Loucy (cell line): ENCODE results near the gene MAML3.

ENCODE experiments used
- H2AFZ ChIP-seq: fragments of 200-600 bp; sonication (generic); 2 replicates; pipeline ENCODE4 v1.6.0; 2016; ENCODE audit warnings: antibody characterized with exemption, mild to moderate bottlenecking, low read length, moderate library complexity
- H3F3A ChIP-seq: fragments of 200-600 bp; 2 replicates; pipeline ENCODE4 v1.6.0; 2016; ENCODE audit warnings: antibody characterized with exemption, low read depth, mild to moderate bottlenecking
- H3K27me3 ChIP-seq: fragments of 200-600 bp; sonication (generic); 2 replicates; pipeline ENCODE4 v1.6.1; 2014; ENCODE audit warnings: low read length, mild to moderate bottlenecking; ENCODE audit not compliant: insufficient read depth, poor library complexity, severe bottlenecking
- H3K36me3 ChIP-seq: fragments of 200-600 bp; sonication (generic); 2 replicates; pipeline ENCODE4 v1.6.1; 2016; ENCODE audit warnings: low read length; ENCODE audit not compliant: insufficient read depth
- H3K4me1 ChIP-seq: fragments of 200-600 bp; sonication (generic); 2 replicates; pipeline ENCODE4 v1.5.1; 2014; ENCODE audit warnings: low read length, mild to moderate bottlenecking; ENCODE audit not compliant: insufficient read depth, poor library complexity, severe bottlenecking
- H3K4me2 ChIP-seq: fragments of 200-600 bp; sonication (generic); 2 replicates; pipeline ENCODE4 v1.6.0; 2014; ENCODE audit warnings: antibody characterized with exemption, low read length, low read depth, mild to moderate bottlenecking; ENCODE audit not compliant: poor library complexity, severe bottlenecking
- H3K4me3 ChIP-seq: fragments of 200-600 bp; sonication (generic); 2 replicates; pipeline ENCODE4 v1.5.1; 2014; ENCODE audit warnings: low read length, mild to moderate bottlenecking, mixed read lengths; ENCODE audit not compliant: poor library complexity, severe bottlenecking
- H3K79me2 ChIP-seq: fragments of 200-600 bp; sonication (generic); 2 replicates; pipeline ENCODE4 v1.6.1; 2014; ENCODE audit warnings: low read length; ENCODE audit not compliant: insufficient read depth
- H3K9ac ChIP-seq: fragments of 200-600 bp; sonication (generic); 2 replicates; pipeline ENCODE4 v1.6.0; 2014; ENCODE audit warnings: mild to moderate bottlenecking, low read depth, low read length, moderate library complexity; ENCODE audit not compliant: poor library complexity, severe bottlenecking
- H3K9me2 ChIP-seq: fragments of 200-600 bp; sonication (generic); replicated peaks from 2 replicates; pipeline ENCODE4 v1.6.1; 2016; ENCODE audit warnings: low read depth, low read length, mixed read lengths
- H3K9me3 ChIP-seq: fragments of 200-600 bp; sonication (generic); 2 replicates; pipeline ENCODE4 v1.6.1; 2014; ENCODE audit warnings: mild to moderate bottlenecking, antibody characterized with exemption, low read length, low read depth; ENCODE audit not compliant: insufficient read depth
- H4K20me1 ChIP-seq: fragments of 200-600 bp; sonication (generic); 2 replicates; pipeline ENCODE4 v1.6.0; 2014; ENCODE audit warnings: antibody characterized with exemption, low read length, mild to moderate bottlenecking; ENCODE audit not compliant: insufficient read depth, poor library complexity, severe bottlenecking
- EZH2phosphoT487 ChIP-seq: fragments of 200-600 bp; IDR thresholded peaks from 2 replicates; pipeline ENCODE4 v1.6.1; 2018; ENCODE audit warnings: antibody characterized with exemption, mild to moderate bottlenecking, moderate library complexity, borderline replicate concordance
- TF ChIP-seq, protein P1 (sequence below): fragments of 200-600 bp; sonication (generic); conservative IDR thresholded peaks from 2 replicates; pipeline ENCODE4 v1.5.1; 2014; ENCODE audit warnings: mild to moderate bottlenecking, antibody characterized with exemption, low read length

Gene MAML3

DNA sequence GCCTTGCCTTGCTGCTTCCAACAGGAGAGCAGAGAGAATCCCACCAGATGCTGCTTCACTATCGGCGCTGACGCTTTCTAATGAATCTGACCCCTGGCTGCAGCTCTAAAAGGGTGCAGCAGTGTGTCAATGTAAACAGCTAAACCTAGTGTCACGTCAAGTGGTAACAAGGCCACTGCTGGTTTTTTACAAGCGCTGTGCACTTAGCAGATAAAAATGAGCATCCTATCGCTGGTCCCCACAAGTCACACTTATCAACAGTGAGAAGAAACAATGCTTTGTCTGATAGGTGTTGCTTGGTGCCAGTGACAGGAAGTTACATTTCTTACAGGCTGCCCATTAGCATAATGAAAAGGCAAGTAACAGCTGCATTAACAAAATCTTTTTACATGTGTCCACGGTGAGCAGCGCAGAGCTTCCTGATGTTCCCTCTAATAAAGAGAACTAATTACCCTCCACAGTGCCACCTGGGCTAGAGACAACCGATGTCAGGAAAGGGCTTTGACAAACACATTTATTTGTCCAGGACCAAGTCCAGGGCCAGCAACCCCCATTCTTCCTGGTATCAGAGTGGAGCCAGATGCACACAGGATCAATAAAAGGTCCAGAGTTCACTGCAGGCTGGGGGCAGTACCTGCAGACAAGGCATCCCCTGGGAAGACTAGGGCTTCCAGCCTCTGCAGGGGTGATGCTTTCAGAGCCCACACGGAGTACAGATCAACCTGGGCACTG, 312.4 kb downstream of the MAML3 start:
- H3F3A ChIP-seq = no peaks in the 10 kb centered on the region
- no peaks in the 10 kb centered on the region for H3K9me3 ChIP-seq
- no peaks in the 10 kb centered on the region for H3K79me2 ChIP-seq
- H4K20me1 ChIP-seq = no peaks in the 10 kb centered on the region
- peak overlapping the region; percentile 70 for H3K4me2 ChIP-seq
- H3K4me1 ChIP-seq = peaks cover 25% of the 10 kb centered on the region
- H3K36me3 ChIP-seq = no peaks in the 10 kb centered on the region
- no peaks in the 10 kb centered on the region for H3K27me3 ChIP-seq
- peak overlapping the region; percentile 46 for H3K4me3 ChIP-seq
- no peak overlapping the region for H2AFZ ChIP-seq
- no peak for TF ChIP-seq EZH2phosphoT487
- TF ChIP-seq, protein P1, sequence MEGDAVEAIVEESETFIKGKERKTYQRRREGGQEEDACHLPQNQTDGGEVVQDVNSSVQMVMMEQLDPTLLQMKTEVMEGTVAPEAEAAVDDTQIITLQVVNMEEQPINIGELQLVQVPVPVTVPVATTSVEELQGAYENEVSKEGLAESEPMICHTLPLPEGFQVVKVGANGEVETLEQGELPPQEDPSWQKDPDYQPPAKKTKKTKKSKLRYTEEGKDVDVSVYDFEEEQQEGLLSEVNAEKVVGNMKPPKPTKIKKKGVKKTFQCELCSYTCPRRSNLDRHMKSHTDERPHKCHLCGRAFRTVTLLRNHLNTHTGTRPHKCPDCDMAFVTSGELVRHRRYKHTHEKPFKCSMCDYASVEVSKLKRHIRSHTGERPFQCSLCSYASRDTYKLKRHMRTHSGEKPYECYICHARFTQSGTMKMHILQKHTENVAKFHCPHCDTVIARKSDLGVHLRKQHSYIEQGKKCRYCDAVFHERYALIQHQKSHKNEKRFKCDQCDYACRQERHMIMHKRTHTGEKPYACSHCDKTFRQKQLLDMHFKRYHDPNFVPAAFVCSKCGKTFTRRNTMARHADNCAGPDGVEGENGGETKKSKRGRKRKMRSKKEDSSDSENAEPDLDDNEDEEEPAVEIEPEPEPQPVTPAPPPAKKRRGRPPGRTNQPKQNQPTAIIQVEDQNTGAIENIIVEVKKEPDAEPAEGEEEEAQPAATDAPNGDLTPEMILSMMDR = no peak
- peak overlapping the region; percentile 49 for H3K9ac ChIP-seq
- H3K9me2 ChIP-seq = no peaks in the 10 kb centered on the region

DNA sequence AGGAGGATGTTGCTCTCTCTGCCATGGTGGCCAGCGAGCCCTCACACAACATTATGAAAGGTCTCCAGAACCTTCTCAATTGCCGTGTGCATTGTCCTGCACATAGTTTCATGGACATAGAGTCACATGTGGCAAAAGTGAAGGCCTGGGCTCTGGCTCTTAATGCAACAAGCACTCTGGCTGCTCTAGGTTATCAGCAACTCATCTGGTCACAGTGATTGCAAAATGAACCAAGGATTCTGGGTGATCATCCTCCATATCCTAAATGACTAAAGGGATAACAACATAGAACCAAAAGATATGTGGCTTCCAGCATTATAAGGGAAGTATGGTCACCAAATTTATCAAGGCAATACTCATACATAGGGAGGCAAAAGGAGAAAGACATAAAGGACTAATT, 313.2 kb downstream of the MAML3 start:
- Histone ChIP-seq H3K79me2 (no peaks in the 10 kb centered on the region), H3F3A (no peaks in the 10 kb centered on the region), H3K9me3 (no peaks in the 10 kb centered on the region), H3K27me3 (no peaks in the 10 kb centered on the region), H3K9me2 (no peaks in the 10 kb centered on the region), H3K36me3 (no peaks in the 10 kb centered on the region), H3K4me3 (peak overlapping the region; percentile 46), H3K9ac (peak overlapping the region; percentile 49), H3K4me2 (peak overlapping the region; percentile 70), H3K4me1 (peaks cover 34% of the 10 kb centered on the region), H4K20me1 (no peaks in the 10 kb centered on the region), H2AFZ (no peak overlapping the region)
- TF ChIP-seq EZH2phosphoT487 = no peak
- TF ChIP-seq, protein P1 = no peak

DNA sequence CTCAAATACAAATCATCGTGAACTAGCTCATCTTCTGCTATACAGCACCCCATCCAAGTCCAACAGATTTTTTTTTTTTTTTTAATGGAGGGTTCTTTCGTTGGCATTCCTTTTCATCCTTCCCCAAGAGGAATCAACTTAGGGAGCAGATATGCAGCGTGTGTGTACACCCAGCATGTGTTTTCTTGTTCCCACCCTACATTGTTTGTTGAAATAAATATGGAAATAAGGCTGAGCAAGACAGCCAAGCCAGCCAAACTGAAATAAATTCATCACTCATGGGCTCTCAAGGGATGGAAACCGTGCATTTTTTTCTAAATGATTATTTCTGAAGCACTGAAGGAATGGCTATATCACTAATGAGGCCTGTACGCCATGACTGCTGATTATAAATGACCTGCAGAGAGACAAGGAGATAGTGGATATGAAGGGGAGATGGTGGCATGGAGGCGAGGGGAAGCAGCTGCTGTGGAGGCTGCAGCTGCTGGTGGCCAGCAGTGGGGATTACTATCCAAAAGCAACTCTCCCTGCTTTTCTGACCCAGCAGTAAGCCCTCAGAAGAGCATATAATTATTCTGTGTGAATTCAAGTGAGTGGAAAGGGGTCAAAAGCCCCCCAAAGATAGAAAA, 314.5 kb downstream of the MAML3 start:
- no peak overlapping the region for H3K4me2 ChIP-seq
- H3K9me3 ChIP-seq = no peaks in the 10 kb centered on the region
- no peaks in the 10 kb centered on the region for H3K27me3 ChIP-seq
- H3K4me3 ChIP-seq = no peak overlapping the region
- no peaks in the 10 kb centered on the region for H3F3A ChIP-seq
- H2AFZ ChIP-seq = no peak overlapping the region
- TF ChIP-seq, protein P1 = no peak
- TF ChIP-seq EZH2phosphoT487 = no peak
- no peaks in the 10 kb centered on the region for H3K9me2 ChIP-seq
- H3K4me1 ChIP-seq = peaks cover 39% of the 10 kb centered on the region
- no peak overlapping the region for H3K9ac ChIP-seq
- H4K20me1 ChIP-seq = no peaks in the 10 kb centered on the region
- no peaks in the 10 kb centered on the region for H3K79me2 ChIP-seq
- H3K36me3 ChIP-seq = no peaks in the 10 kb centered on the region
